ENCODE data around the gene TUBG1. TPM values are rescaled to one million over a fixed set of nuclear protein-coding genes. Genes with fewer than 3 reads are reported as not detected.
A peak's percentile ranks its signal among the peaks of the same experiment; 100 is the strongest.

The TUBG1 gene
- total and polyA plus RNA-seq, 9 of the 15 experiments (the other 6 are each of a cell fraction or from before 2014, with no cell fraction given) = 33.1 to 147 (median 66.0) TPM

DNA sequence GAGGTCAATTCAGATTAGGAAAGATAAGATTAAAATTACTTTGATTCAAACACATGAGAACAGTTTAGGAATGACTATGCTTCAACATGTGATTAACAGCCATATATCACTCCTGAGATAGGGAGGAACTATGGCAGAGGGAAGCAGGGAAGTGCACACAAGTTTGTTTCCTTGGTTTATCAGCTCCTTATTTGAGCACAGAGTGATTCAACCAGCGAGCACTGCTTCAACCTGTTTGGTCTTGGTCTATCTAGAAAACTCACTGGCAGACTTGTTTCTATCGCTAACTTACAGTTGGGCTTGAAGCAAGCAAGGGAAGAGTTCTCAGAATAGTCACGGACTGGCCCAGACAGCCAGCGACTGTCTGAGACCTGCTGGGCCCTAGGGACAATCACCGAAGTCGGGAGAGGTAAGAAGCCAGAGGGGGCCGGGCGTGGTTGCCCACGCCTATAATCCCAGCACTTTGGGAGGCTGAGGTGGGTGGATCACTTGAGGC, 23.5 kb downstream of the TUBG1 start (continued):
- TF ChIP-seq GTF2F1 (IDR thresholded peaks at IDR 0.05; ENCODE audit: low read depth, low read length) = no peak
- TF ChIP-seq CHCHD3 (CRISPR knock-in tag; IDR thresholded peaks at IDR 0.05) = no peak
- TF ChIP-seq CEBPB (tag; IDR thresholded peaks at IDR 0.05) = no peak
- TF ChIP-seq FOXA3 (CRISPR knock-in tag; conservative IDR thresholded peaks at IDR 0.05 in 1 of 2, IDR thresholded peaks at IDR 0.05 in 1 of 2) = no peak
- 0 out of 2 replicates have a peak, but pooled peaks have one; percentile 56 for TF ChIP-seq MEF2A (IDR thresholded peaks at IDR 0.05; ENCODE audit: control insufficient read depth, low read depth, low read length)
- TF ChIP-seq CBX3 (IDR thresholded peaks at IDR 0.05; ENCODE audit: borderline replicate concordance in 1 of 2, low read length in 2 of 2) = no peak; a peak in 1 of 3 replicates
- TF ChIP-seq ZBTB8A (IDR thresholded peaks at IDR 0.05; ENCODE audit: partially characterized antibody) = no peak
- no peak for TF ChIP-seq NFE2L1 (tag; IDR thresholded peaks at IDR 0.05; ENCODE audit: borderline replicate concordance, low read depth)
- no peak for TF ChIP-seq ZNF41 (CRISPR knock-in tag; conservative IDR thresholded peaks at IDR 0.05)
- TF ChIP-seq FOS (IDR thresholded peaks at IDR 0.05; ENCODE audit: extremely low read depth, insufficient read length) = no peak
- peak; percentile 88 for TF ChIP-seq NCOR1 (IDR thresholded peaks at IDR 0.05)
- no peak for TF ChIP-seq PHF20 (IDR thresholded peaks at IDR 0.05; ENCODE audit: partially characterized antibody)
- TF ChIP-seq SRSF1 (IDR thresholded peaks at IDR 0.05; ENCODE audit: low read depth, low read length) = no peak
- TF ChIP-seq DACH1 (IDR thresholded peaks at IDR 0.05; ENCODE audit: partially characterized antibody) = peak; percentile 56
- TF ChIP-seq, protein P1, sequence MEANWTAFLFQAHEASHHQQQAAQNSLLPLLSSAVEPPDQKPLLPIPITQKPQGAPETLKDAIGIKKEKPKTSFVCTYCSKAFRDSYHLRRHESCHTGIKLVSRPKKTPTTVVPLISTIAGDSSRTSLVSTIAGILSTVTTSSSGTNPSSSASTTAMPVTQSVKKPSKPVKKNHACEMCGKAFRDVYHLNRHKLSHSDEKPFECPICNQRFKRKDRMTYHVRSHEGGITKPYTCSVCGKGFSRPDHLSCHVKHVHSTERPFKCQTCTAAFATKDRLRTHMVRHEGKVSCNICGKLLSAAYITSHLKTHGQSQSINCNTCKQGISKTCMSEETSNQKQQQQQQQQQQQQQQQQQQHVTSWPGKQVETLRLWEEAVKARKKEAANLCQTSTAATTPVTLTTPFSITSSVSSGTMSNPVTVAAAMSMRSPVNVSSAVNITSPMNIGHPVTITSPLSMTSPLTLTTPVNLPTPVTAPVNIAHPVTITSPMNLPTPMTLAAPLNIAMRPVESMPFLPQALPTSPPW (CRISPR knock-in tag; IDR thresholded peaks at IDR 0.05) = peak; percentile 32; the same call in 1 of the 2 replicates
- TF ChIP-seq, protein P2, sequence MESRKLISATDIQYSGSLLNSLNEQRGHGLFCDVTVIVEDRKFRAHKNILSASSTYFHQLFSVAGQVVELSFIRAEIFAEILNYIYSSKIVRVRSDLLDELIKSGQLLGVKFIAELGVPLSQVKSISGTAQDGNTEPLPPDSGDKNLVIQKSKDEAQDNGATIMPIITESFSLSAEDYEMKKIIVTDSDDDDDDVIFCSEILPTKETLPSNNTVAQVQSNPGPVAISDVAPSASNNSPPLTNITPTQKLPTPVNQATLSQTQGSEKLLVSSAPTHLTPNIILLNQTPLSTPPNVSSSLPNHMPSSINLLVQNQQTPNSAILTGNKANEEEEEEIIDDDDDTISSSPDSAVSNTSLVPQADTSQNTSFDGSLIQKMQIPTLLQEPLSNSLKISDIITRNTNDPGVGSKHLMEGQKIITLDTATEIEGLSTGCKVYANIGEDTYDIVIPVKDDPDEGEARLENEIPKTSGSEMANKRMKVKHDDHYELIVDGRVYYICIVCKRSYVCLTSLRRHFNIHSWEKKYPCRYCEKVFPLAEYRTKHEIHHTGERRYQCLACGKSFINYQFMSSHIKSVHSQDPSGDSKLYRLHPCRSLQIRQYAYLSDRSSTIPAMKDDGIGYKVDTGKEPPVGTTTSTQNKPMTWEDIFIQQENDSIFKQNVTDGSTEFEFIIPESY (CRISPR knock-in tag; IDR thresholded peaks at IDR 0.05) = no peak
- TF ChIP-seq, protein P3, sequence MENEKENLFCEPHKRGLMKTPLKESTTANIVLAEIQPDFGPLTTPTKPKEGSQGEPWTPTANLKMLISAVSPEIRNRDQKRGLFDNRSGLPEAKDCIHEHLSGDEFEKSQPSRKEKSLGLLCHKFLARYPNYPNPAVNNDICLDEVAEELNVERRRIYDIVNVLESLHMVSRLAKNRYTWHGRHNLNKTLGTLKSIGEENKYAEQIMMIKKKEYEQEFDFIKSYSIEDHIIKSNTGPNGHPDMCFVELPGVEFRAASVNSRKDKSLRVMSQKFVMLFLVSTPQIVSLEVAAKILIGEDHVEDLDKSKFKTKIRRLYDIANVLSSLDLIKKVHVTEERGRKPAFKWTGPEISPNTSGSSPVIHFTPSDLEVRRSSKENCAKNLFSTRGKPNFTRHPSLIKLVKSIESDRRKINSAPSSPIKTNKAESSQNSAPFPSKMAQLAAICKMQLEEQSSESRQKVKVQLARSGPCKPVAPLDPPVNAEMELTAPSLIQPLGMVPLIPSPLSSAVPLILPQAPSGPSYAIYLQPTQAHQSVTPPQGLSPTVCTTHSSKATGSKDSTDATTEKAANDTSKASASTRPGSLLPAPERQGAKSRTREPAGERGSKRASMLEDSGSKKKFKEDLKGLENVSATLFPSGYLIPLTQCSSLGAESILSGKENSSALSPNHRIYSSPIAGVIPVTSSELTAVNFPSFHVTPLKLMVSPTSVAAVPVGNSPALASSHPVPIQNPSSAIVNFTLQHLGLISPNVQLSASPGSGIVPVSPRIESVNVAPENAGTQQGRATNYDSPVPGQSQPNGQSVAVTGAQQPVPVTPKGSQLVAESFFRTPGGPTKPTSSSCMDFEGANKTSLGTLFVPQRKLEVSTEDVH (IDR thresholded peaks at IDR 0.05; ENCODE audit: low read depth, partially characterized antibody) = no peak
- TF ChIP-seq, protein P4, sequence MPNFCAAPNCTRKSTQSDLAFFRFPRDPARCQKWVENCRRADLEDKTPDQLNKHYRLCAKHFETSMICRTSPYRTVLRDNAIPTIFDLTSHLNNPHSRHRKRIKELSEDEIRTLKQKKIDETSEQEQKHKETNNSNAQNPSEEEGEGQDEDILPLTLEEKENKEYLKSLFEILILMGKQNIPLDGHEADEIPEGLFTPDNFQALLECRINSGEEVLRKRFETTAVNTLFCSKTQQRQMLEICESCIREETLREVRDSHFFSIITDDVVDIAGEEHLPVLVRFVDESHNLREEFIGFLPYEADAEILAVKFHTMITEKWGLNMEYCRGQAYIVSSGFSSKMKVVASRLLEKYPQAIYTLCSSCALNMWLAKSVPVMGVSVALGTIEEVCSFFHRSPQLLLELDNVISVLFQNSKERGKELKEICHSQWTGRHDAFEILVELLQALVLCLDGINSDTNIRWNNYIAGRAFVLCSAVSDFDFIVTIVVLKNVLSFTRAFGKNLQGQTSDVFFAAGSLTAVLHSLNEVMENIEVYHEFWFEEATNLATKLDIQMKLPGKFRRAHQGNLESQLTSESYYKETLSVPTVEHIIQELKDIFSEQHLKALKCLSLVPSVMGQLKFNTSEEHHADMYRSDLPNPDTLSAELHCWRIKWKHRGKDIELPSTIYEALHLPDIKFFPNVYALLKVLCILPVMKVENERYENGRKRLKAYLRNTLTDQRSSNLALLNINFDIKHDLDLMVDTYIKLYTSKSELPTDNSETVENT (CRISPR knock-in tag; IDR thresholded peaks at IDR 0.05) = no peak
- no peak for TF ChIP-seq SP2 (IDR thresholded peaks at IDR 0.05; ENCODE audit: extremely low read depth, low read depth, low read length, poor library complexity, severe bottlenecking)
- TF ChIP-seq DMBX1 (CRISPR knock-in tag; IDR thresholded peaks at IDR 0.05; ENCODE audit: borderline replicate concordance) = no peak
